Esophagus squamous epithelium (tissue), 5 donors: ENCODE results near the gene CCNJL. TPM values are rescaled to one million over a fixed set of nuclear protein-coding genes. Genes with fewer than 3 reads are reported as not detected.

Experiments
- DNase-seq: peaks from one replicate; lab custom pipeline; 2025; lab: John Stamatoyannopoulos, UW
- H3K27ac ChIP-seq, 4 donors: fragments of 200-600 bp; sonication (generic); one replicate each; pipeline ENCODE4 v1.5.1; 2016 to 2019; ENCODE audit warnings: mild to moderate bottlenecking in 1 of 4
- H3K27me3 ChIP-seq, 4 donors: fragments of 200-600 bp; sonication (generic); 1 replicate in 3 of 4; 2 replicates in 1 of 4; pipeline versions ENCODE4 v1.5.1 to v1.6.0; 2017 to 2021; ENCODE audit warnings: antibody characterized with exemption in 1 of 4
- H3K36me3 ChIP-seq, 3 donors: fragments of 200-600 bp; sonication (generic); one replicate each; pipeline ENCODE4 v1.5.1; 2016 to 2019
- H3K4me1 ChIP-seq, 3 donors: fragments of 200-600 bp; sonication (generic); one replicate each; pipeline ENCODE4 v1.5.1; 2017 to 2019
- H3K4me3 ChIP-seq, 4 donors: fragments of 200-600 bp; sonication (generic); 1 replicate in 3 of 4; 2 replicates in 1 of 4; pipeline ENCODE4 v1.5.1; 2016 to 2019; ENCODE audit warnings: mild to moderate bottlenecking in 2 of 4, moderate library complexity in 1 of 4
- H3K9me3 ChIP-seq, 3 donors: fragments of 200-600 bp; sonication (generic); one replicate each; pipeline ENCODE4 v1.5.1; 2016 to 2019
- POLR2A ChIP-seq, 4 donors: fragments of 450-650 bp; IDR thresholded peaks; one replicate each; pipeline ENCODE4 v1.6.1; 2017; ENCODE audit warnings: antibody characterized with exemption in 4 of 4, mild to moderate bottlenecking in 4 of 4, moderate library complexity in 3 of 4
- WGBS, 2 donors: methylation state at CpG; one replicate each; pipeline ENCODE4 v1.1.5; 2018; 5-methylcytosine and 5-hydroxymethylcytosine counted together
- intact Hi-C: fragments of 100-400 bp; cut with DNase I; formaldehyde crosslinking; loops from one replicate; pipeline ENCODE4 v1.15.0; 2022
- total RNA-seq, 4 donors: library from RNA; depleted of rRNA; stranded (reverse); fragments of >200 nt; gene quantifications; one replicate each; pipeline ENCODE4 v1.1.0, GENCODE V29; 2016
- TF ChIP-seq, protein P1 (sequence below), 6 experiments: fragments of 450-650 bp in 4 of 6; fragments of 200-600 bp in 2 of 6; sonication (generic) in 2 of 6; IDR thresholded peaks; one replicate each; pipeline ENCODE4 v1.5.1; 2016 to 2019; ENCODE audit warnings: antibody characterized with exemption in 6 of 6, mild to moderate bottlenecking in 4 of 6, moderate library complexity in 4 of 6
- donor health status: DM: yes; HTN: yes; CAD: no.

The CCNJL gene
- total RNA-seq, 4 donors from 2014 or later, result 0.04 to 3.0 (median 0.74) TPM

DNA sequence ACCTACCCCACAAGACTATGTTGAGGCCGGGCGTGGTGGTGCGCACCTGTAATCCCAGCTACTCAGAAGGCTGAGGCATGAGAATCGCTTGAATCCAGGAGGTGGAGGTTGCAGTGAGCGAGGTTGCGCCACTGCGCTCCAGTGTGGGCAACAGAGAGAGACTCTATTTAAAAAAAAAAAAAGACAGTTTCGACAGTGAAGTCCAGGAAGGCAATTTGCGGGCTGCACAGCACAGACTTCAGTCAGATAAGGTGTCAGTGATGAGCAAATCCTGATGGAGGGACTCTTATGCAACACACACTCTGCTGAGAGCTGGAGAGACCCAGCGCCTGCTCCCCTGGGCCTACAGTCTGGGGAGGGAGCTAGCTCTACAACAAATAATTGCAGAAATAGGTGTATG is 14.2 kb downstream of the CCNJL start:
- intact Hi-C loops, result no loop called here
- Histone ChIP-seq H3K4me1 (no peaks in the 10 kb centered on the region), H3K4me3 (no peak overlapping the region), H3K9me3 (no peaks in the 10 kb centered on the region), H3K27ac (no peak overlapping the region), H3K27me3 (peaks cover 0 to 6% (median 0%) of the 10 kb centered on the region in 4 donors), H3K36me3 (no peaks in the 10 kb centered on the region)
- TF ChIP-seq, protein P1, sequence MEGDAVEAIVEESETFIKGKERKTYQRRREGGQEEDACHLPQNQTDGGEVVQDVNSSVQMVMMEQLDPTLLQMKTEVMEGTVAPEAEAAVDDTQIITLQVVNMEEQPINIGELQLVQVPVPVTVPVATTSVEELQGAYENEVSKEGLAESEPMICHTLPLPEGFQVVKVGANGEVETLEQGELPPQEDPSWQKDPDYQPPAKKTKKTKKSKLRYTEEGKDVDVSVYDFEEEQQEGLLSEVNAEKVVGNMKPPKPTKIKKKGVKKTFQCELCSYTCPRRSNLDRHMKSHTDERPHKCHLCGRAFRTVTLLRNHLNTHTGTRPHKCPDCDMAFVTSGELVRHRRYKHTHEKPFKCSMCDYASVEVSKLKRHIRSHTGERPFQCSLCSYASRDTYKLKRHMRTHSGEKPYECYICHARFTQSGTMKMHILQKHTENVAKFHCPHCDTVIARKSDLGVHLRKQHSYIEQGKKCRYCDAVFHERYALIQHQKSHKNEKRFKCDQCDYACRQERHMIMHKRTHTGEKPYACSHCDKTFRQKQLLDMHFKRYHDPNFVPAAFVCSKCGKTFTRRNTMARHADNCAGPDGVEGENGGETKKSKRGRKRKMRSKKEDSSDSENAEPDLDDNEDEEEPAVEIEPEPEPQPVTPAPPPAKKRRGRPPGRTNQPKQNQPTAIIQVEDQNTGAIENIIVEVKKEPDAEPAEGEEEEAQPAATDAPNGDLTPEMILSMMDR (IDR thresholded peaks at IDR 0.05), result no peak
- TF ChIP-seq POLR2A (IDR thresholded peaks at IDR 0.05), result no peak
- WGBS, 2 donors, result 90 to 91% methylated on average over 9 to 10 of the region's 10 CpGs
- DNase-seq, result no peak

DNA sequence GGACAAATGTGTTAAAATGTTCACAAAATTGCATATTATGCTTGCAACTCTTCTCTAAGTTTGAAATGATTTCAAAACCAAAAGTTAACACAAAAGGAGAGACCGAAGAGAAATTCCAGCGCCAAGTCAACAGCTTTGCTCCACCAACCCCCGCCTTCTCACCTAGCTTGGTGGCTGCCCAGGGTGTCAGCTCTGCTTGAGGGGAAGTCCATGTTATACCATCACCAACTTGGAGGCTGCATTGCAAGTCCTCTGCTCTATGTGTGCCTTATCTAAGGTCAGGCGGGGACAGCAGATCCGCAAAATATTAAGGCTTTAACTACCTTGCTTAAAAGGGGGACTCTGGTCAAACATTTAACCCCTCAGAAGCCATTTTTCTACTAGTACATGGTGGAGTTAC is 14.6 kb downstream of the CCNJL start:
- Histone ChIP-seq H3K4me1 (no peaks in the 10 kb centered on the region), H3K27ac (no peak overlapping the region), H3K4me3 (no peak overlapping the region), H3K27me3 (peaks cover 0 to 6% (median 0%) of the 10 kb centered on the region in 4 donors), H3K9me3 (no peaks in the 10 kb centered on the region), H3K36me3 (no peaks in the 10 kb centered on the region)
- DNase-seq, result no peak
- TF ChIP-seq POLR2A (IDR thresholded peaks at IDR 0.05), result no peak
- TF ChIP-seq, protein P1 (IDR thresholded peaks at IDR 0.05), result no peak
- WGBS, 2 donors, result 85 to 88% methylated on average over 4 to 5 of the region's 5 CpGs
- intact Hi-C loops, result no loop called here

DNA sequence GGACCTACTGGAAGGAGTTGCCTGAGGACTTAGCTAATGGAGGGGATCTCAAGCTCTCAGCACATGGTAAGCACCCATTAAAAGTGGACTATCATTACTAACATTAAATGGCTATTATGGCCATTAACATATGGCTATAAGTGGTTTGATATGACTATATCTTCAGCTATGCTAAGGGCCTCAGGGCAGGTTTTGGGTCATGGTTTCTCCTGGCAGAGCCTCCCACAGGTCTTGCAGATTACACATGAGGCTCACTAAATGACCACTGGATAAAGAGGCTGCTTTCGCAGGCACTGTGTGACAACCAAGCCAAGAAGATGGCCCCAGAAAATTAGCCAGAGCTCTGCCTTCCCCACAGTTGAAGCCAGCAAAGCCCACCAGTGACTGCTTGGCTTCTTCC is 15.4 kb downstream of the CCNJL start:
- Histone ChIP-seq H3K27ac (no peak overlapping the region), H3K27me3 (peaks cover 0 to 6% (median 0%) of the 10 kb centered on the region in 4 donors), H3K4me1 (peaks cover 0 to 2% (median 0%) of the 10 kb centered on the region in 3 donors), H3K4me3 (no peak overlapping the region), H3K9me3 (no peaks in the 10 kb centered on the region), H3K36me3 (no peaks in the 10 kb centered on the region)
- intact Hi-C loops, result no loop called here
- no CpG with 5 or more reads among the region's 1 CpG for WGBS, 2 donors
- TF ChIP-seq, protein P1 (IDR thresholded peaks at IDR 0.05), result no peak
- TF ChIP-seq POLR2A (IDR thresholded peaks at IDR 0.05), result no peak
- no peak for DNase-seq

DNA sequence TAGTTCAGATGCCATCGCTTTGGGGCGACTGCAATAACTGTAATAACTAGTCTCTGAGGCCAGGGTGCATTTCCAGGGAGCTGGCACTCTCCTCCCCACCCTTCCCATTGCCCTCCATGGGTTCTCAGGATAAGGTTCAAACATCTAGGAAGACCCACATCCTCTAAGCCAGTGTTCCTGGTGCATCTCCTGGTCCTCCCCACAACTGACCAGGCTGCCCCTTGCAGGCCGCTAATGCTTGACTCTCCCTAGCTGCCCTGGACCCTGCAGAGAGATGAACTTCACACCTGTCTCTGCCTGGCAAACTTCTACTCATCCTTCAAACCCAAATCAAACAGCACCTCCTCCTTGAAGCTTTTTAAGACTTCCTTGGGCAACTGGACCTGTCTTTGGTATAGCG is 15.9 kb downstream of the CCNJL start:
- WGBS, 2 donors, result 88 to 93% methylated on average over 3 to 4 of the region's 4 CpGs
- intact Hi-C loops, result no loop called here
- H3K4me1 ChIP-seq, result peaks cover 0 to 7% (median 0%) of the 10 kb centered on the region in 3 donors
- no peak for TF ChIP-seq POLR2A (IDR thresholded peaks at IDR 0.05)
- TF ChIP-seq, protein P1 (IDR thresholded peaks at IDR 0.05), result no peak
- peaks cover 0 to 6% (median 0%) of the 10 kb centered on the region in 4 donors for H3K27me3 ChIP-seq
- DNase-seq, result no peak
- H3K4me3 ChIP-seq, result no peak overlapping the region
- H3K27ac ChIP-seq, result no peak overlapping the region
- H3K9me3 ChIP-seq, result no peaks in the 10 kb centered on the region
- no peaks in the 10 kb centered on the region for H3K36me3 ChIP-seq

DNA sequence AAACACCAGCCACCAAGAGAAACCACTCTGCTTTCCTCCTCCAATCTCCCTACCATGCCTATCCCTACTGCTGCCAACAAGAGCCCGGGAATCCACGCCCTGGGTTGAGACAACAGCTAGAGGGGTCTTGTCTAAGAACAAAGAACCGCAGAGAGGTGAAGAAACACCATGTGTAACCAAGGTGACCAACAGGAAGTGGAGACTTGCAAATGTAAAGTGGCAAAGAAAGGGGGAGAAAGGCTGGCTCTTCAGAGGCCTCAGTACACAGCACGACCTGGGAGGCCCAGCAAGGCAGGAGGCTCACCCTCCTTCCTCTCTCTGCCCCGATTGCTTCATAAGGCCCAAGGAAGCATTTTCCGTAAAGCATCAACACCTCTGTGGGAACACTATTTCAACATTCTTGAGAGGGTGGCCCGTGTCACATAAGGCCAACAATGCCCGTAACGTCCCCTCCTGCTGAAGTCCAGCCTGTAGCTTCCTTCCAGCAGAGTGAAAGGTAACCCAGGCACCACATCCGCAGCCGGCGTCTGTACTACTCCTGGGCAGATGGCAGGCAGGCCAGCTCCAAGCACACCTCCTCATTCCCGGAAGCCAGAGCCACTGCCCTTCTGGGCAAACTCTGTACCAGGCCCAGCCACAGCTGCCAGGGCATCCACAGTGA is 18.3 kb downstream of the CCNJL start:
- no peak for TF ChIP-seq POLR2A (IDR thresholded peaks at IDR 0.05)
- TF ChIP-seq, protein P1 (IDR thresholded peaks at IDR 0.05), result no peak
- intact Hi-C loops, result no loop called here
- DNase-seq, result no peak
- peaks cover 0 to 6% (median 0%) of the 10 kb centered on the region in 4 donors for H3K27me3 ChIP-seq
- no peak overlapping the region for H3K4me3 ChIP-seq
- H3K4me1 ChIP-seq, result peaks cover 0 to 31% (median 11%) of the 10 kb centered on the region in 3 donors
- 68 to 77% methylated on average over 6 to 10 of the region's 13 CpGs for WGBS, 2 donors
- no peak overlapping the region for H3K27ac ChIP-seq
- no peaks in the 10 kb centered on the region for H3K9me3 ChIP-seq
- H3K36me3 ChIP-seq, result no peaks in the 10 kb centered on the region
